HG02943 (cell line): ENCODE data around the gene IFI44.

Experiments
- ATAC-seq: cut with Tn5 transposase; IDR thresholded peaks from one replicate; pipeline ENCODE4 v1.9.1; 2021; ENCODE audit warnings: mild to moderate bottlenecking, low read depth, moderate library complexity; ENCODE audit not compliant: unreplicated experiment

Gene IFI44

DNA sequence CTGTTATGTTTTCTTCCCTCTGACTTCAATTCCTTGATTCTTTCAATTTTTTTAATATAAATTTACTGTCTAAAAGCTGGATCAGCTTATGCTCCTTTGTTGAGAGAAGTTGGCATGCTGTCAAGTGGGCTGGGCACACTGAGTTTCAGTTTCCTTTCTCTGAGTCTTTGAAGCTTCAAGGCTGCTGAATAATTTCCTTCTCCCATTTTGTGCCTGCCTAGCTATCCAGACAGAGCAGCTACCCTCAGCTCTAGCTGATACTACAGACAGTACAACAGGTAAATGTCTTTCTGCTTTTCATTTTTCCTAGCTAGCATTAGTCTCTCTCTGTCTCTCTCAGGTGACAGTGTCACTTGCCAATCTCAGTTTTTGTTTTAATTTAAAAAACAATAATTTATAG lies at the start of gene IFI44:
IFI44 (plus strand) TSS at position 204 of the 400 bp plus-strand sequence. CDS start 365 bp downstream, outside the sequence.
- peak; percentile 90 for ATAC-seq

GRCh38 chr1:78601068-78601467 lies 48.6 kb upstream of the IFI44 start:
- ATAC-seq = no peak

DNA sequence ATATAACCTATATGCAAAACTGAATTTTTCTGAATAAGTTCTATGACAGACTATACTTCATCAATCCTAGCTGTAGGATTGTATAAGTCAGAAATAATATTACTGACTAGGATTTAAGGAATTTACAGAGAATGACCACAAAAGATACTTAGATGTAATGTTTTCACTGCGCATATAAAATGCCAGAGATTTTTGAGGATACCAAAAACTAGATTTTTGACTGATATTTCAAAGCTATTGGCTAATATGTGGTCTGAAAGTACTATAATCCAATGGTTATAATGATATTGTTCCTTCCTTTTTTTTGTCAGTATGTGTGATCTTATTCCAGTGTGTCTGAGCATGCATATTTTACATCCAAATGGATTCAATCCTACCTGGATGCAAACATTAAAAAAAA lies 46.4 kb upstream of the IFI44 start:
- ATAC-seq = no peak

DNA sequence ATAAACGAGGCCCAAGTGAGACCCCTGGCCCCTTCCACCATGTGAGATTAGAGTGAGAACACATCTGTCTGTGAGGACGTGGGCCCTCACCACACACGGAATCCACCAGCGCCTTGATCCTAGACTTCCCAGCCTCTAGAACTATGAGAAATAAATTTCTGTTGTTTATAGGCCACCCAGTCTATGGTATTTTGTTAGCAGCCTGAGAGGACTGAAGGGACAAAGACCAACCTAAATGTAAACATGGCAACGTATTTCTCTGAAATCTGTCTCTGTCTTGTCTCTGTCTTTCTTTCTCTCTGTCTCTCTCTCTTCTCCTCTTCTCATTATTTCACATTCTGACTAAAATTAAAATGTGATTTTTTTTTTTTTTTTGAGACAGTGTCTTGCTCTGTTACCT lies 45.0 kb upstream of the IFI44 start:
- ATAC-seq = no peak

DNA sequence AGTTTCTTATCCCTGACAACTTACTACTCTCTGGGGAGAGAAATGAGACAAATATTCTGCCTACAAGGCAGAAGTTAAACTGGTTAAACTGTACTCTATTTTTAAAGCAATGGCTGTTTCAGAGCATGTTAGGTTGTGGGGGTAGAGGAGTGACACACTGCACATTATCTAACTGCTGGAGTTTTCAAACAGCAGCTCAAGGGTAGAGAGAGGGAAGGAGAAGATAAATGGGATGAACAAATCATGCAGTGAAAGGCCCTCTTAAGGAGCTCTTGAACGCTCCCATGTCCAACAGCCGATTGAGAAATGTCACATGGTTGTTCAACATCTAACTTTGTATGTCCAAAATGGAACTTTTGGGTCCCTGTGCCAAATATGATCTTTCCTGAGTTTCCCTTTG lies 43.4 kb upstream of the IFI44 start:
- ATAC-seq = no peak

DNA sequence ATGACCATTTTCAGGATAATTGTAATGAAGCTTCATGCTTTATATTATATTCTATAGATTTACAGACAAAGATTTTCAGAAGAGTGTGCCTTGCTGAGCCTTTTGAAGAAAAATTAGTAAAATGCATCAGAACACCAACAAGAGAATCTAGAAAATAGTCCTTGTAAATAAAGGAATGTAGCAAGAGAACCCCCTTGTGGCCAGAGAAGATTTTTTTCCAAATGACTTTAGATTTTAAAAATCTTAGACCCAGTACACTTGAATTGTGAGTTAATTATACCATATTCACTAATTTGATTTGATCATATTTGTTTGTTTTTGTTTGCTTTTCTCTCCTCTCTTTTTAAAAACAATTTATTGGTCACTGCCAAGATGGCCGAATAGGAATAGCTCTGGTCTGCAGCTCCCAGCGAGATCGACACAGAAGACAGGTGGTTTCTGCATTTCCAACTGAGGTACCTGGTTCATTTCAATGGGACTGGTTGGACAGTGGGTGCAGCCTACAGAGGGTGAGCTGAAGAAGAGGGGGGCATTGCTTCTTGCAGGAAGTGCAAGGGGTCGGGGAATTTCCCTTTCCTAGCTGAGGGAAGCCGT lies 42.2 kb upstream of the IFI44 start:
- ATAC-seq = peak; percentile 61

- ATAC-seq = no peak
These were observed 41.7 kb upstream of the IFI44 start for GRCh38 chr1:78607944-78608343.

DNA sequence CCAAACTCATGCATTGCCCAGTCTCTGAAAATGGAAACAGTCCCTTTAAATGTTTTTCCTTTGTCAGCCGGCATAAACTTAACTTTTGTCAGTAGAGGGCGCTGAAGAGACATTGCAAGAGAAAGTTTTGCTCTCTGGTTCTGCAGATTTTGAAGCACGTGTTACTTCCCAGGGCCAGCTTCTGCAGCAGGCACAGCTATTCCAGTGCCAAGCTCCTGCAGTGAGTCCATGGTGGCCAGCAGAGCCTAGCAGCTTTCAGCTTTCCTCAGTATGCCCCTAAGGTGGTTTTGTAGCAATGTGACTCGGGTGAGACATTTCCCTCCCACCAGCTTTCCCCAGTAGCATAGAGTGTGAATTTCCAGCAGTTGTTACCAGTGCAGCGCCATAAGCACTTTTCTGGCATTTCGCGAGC lies 32.0 kb upstream of the IFI44 start:
- peak; percentile 50 for ATAC-seq

GRCh38 chr1:78619032-78619431 lies 30.6 kb upstream of the IFI44 start:
- ATAC-seq = no peak

- ATAC-seq = no peak
These were observed 30.2 kb upstream of the IFI44 start for GRCh38 chr1:78619446-78619802.

DNA sequence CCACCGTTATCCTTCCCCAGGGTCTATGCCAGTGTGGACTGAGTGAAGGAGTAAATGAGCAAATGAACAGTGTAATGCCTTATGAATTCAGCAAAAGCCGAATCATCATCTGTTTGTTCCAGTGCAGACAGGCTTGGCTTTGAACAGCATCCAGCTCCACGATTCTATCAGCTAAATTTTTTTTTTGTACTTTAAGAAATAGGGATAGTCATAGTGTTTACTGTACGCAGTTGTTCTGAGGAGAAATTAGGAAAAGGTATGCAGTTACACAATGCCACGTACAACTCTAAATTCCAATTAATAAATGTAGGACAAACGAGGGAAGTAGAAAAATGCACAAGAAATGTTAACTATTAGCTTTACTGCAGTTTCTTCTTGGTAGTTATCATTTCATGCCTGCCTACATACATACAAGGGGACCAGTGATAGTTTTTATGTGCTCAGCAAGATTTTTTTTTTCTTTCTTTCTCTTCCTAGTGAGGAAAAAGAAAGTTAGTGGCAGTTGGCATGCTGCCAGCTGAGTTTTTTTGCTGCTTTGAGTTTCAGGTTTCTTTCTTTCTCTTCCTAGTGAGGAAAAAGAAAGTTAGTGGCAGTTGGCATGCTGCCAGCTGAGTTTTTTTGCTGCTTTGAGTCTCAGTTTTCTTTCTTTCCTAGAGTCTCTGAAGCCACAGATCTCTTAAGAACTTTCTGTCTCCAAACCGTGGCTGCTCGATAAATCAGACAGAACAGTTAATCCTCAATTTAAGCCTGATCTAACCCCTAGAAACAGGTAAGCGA lies 29.6 kb upstream of the IFI44 start, which contains the start of gene IFI44L:
IFI44L (plus strand) TSS at position 646 of the 777 bp plus-strand sequence. CDS start 7,468 bp downstream, outside the sequence.
- peak; percentile 44 for ATAC-seq

GRCh38 chr1:78620666-78621065 lies 29.0 kb upstream of the IFI44 start:
- ATAC-seq = peak; percentile 19

- ATAC-seq = no peak
These were observed 27.1 kb upstream of the IFI44 start for GRCh38 chr1:78622548-78622947.

GRCh38 chr1:78624035-78624434 lies 25.6 kb upstream of the IFI44 start:
- no peak for ATAC-seq

DNA sequence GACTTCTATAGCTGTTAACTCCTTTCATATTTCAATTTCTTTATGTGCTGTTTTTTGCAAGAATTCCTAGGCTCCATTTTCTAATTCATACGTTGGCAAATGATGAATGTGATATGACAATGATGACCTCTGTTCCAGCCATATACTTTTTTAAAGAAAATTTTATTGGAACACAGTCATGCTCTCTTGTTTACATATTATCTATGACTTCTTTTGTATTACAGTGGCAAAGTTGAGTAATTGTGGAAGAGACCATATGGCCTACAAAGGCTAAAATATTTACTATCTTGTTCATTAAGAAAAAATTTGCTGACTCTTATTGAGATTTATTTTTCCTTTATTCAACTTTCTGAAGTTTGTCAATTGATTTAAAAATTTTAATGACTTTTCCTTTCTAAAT lies 22.3 kb upstream of the IFI44 start:
- ATAC-seq = no peak

- ATAC-seq = no peak
These were observed 19.0 kb upstream of the IFI44 start for GRCh38 chr1:78630600-78630999.

GRCh38 chr1:78633209-78633608 lies 16.4 kb upstream of the IFI44 start:
- ATAC-seq = no peak

GRCh38 chr1:78640462-78640861 lies 9.2 kb upstream of the IFI44 start:
- no peak for ATAC-seq

GRCh38 chr1:78641558-78641957 lies 8.1 kb upstream of the IFI44 start:
- ATAC-seq = no peak

GRCh38 chr1:78645723-78646122 lies 3.9 kb upstream of the IFI44 start:
- ATAC-seq = no peak

GRCh38 chr1:78647238-78647637 lies 2.4 kb upstream of the IFI44 start:
- no peak for ATAC-seq

DNA sequence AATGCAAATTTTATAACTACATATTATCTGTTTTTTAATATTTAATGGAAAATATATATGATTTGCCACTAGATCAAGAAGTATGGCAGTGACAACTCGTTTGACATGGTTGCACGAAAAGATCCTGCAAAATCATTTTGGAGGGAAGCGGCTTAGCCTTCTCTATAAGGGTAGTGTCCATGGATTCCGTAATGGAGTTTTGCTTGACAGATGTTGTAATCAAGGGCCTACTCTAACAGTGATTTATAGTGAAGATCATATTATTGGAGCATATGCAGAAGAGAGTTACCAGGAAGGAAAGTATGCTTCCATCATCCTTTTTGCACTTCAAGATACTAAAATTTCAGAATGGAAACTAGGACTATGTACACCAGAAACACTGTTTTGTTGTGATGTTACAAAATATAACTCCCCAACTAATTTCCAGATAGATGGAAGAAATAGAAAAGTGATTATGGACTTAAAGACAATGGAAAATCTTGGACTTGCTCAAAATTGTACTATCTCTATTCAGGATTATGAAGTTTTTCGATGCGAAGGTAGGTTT lies 556 bp downstream of the IFI44 start:
- ATAC-seq = no peak
